ENCODE results near the gene ADGRV1. TPM values are rescaled to one million over a fixed set of nuclear protein-coding genes. Genes with fewer than 3 reads are reported as not detected.

Gene ADGRV1
- total RNA-seq, 4 donors from 2014 or later = 0.08 to 0.87 (median 0.41) TPM

GRCh38 chr5:90955001-90955635 lies 396.5 kb downstream of the ADGRV1 start:
- TF ChIP-seq POLR2A (IDR thresholded peaks at IDR 0.05) = no peak
- no peak for TF ChIP-seq POLR2AphosphoS5 (IDR thresholded peaks at IDR 0.05)
- no peak for TF ChIP-seq EP300 (IDR thresholded peaks at IDR 0.05)
- no peak for TF ChIP-seq CTCF (IDR thresholded peaks at IDR 0.05)
- Histone ChIP-seq H3K4me1 (peaks cover 0 to 5% (median 0%) of the 10 kb centered on the region in 3 donors), H3K9me3 (no peaks in the 10 kb centered on the region), H3K27me3 (no peaks in the 10 kb centered on the region), H3K4me3 (no peak overlapping the region), H3K27ac (no peak overlapping the region), H3K36me3 (no peaks in the 10 kb centered on the region)
- 85 to 86% methylated on average over 5 to 6 of the region's 6 CpGs for whole genome bisulfite sequencing, 2 donors (ENCODE audit: low coverage in 1 of 2)
- no peak for ATAC-seq

- TF ChIP-seq EP300 (IDR thresholded peaks at IDR 0.05) (no peak), POLR2A (IDR thresholded peaks at IDR 0.05) (no peak), POLR2AphosphoS5 (IDR thresholded peaks at IDR 0.05) (no peak), CTCF (IDR thresholded peaks at IDR 0.05) (no peak)
- Histone ChIP-seq H3K27ac (no peak overlapping the region), H3K4me3 (no peak overlapping the region), H3K27me3 (no peaks in the 10 kb centered on the region), H3K4me1 (peaks cover 0 to 5% (median 0%) of the 10 kb centered on the region in 3 donors), H3K9me3 (no peaks in the 10 kb centered on the region), H3K36me3 (no peaks in the 10 kb centered on the region)
- no peak for ATAC-seq
- 70 to 78% methylated on average over 4 of the region's 4 CpGs for WGBS, 2 donors (ENCODE audit: low coverage in 1 of 2)
Observed at GRCh38 chr5:90956511-90957097, 398.0 kb downstream of the ADGRV1 start.

GRCh38 chr5:90957906-90958305 lies 399.3 kb downstream of the ADGRV1 start:
- no peaks in the 10 kb centered on the region for H3K9me3 ChIP-seq
- no peak for ATAC-seq
- H3K27me3 ChIP-seq = no peaks in the 10 kb centered on the region
- H3K27ac ChIP-seq = no peak overlapping the region
- peaks cover 0 to 5% (median 0%) of the 10 kb centered on the region in 3 donors for H3K4me1 ChIP-seq
- no peak overlapping the region for H3K4me3 ChIP-seq
- no peaks in the 10 kb centered on the region for H3K36me3 ChIP-seq
- no peak for TF ChIP-seq EP300 (IDR thresholded peaks at IDR 0.05)
- TF ChIP-seq POLR2A (IDR thresholded peaks at IDR 0.05) = no peak
- no peak for TF ChIP-seq CTCF (IDR thresholded peaks at IDR 0.05)
- no peak for TF ChIP-seq POLR2AphosphoS5 (IDR thresholded peaks at IDR 0.05)

- TF ChIP-seq POLR2A (IDR thresholded peaks at IDR 0.05) (no peak), EP300 (IDR thresholded peaks at IDR 0.05) (no peak), CTCF (IDR thresholded peaks at IDR 0.05) (no peak), POLR2AphosphoS5 (IDR thresholded peaks at IDR 0.05) (no peak)
- Histone ChIP-seq H3K4me1 (peaks cover 0 to 5% (median 0%) of the 10 kb centered on the region in 3 donors), H3K9me3 (no peaks in the 10 kb centered on the region), H3K36me3 (no peaks in the 10 kb centered on the region), H3K27me3 (no peaks in the 10 kb centered on the region), H3K27ac (no peak overlapping the region), H3K4me3 (no peak overlapping the region)
- ATAC-seq = no peak
Observed at GRCh38 chr5:90959262-90959661, 400.7 kb downstream of the ADGRV1 start.

GRCh38 chr5:90962481-90962880 lies 403.9 kb downstream of the ADGRV1 start:
- Histone ChIP-seq H3K9me3 (no peaks in the 10 kb centered on the region), H3K4me3 (no peak overlapping the region), H3K36me3 (no peaks in the 10 kb centered on the region), H3K4me1 (no peaks in the 10 kb centered on the region), H3K27ac (no peak overlapping the region), H3K27me3 (no peaks in the 10 kb centered on the region)
- TF ChIP-seq POLR2AphosphoS5 (IDR thresholded peaks at IDR 0.05) = no peak
- no peak for TF ChIP-seq EP300 (IDR thresholded peaks at IDR 0.05)
- no peak for TF ChIP-seq CTCF (IDR thresholded peaks at IDR 0.05)
- no peak for TF ChIP-seq POLR2A (IDR thresholded peaks at IDR 0.05)
- no peak for ATAC-seq
